ENCODE measurements around the gene IGDCC3.

DNA sequence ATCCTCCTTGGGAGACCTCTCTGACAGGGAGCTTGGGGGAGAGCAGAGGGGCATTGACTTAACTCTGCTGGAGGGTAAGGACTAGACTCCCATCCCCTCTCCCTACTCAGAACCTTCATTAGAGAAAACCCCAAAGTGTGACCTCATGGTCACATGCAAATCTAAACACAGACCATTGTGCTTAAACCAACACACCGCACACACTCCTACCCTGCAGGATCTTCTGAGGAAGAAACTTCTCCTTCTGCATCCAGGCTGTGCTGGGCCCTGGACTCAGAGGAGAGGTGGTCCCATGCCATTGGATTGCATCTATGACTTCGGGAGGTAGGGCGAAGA, 90.3 kb downstream of the IGDCC3 start:
- no peak for TF ChIP-seq POLR2AphosphoS5 (IDR thresholded peaks at IDR 0.05)
- TF ChIP-seq, protein P1, sequence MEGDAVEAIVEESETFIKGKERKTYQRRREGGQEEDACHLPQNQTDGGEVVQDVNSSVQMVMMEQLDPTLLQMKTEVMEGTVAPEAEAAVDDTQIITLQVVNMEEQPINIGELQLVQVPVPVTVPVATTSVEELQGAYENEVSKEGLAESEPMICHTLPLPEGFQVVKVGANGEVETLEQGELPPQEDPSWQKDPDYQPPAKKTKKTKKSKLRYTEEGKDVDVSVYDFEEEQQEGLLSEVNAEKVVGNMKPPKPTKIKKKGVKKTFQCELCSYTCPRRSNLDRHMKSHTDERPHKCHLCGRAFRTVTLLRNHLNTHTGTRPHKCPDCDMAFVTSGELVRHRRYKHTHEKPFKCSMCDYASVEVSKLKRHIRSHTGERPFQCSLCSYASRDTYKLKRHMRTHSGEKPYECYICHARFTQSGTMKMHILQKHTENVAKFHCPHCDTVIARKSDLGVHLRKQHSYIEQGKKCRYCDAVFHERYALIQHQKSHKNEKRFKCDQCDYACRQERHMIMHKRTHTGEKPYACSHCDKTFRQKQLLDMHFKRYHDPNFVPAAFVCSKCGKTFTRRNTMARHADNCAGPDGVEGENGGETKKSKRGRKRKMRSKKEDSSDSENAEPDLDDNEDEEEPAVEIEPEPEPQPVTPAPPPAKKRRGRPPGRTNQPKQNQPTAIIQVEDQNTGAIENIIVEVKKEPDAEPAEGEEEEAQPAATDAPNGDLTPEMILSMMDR (IDR thresholded peaks at IDR 0.05), result no peak
- TF ChIP-seq EP300 (IDR thresholded peaks at IDR 0.05), result no peak
- TF ChIP-seq POLR2A (IDR thresholded peaks at IDR 0.05), result no peak

All from suprapubic skin (tissue), 4 donors.